ENCODE measurements around the gene POC1A. TPM values are rescaled to one million over a fixed set of nuclear protein-coding genes. Genes with fewer than 3 reads are reported as not detected.

The POC1A gene
- total and polyA plus RNA-seq, 2 donors (not counting 1 experiment from before 2014, with no cell fraction given), result 3.8 to 17.7 TPM

DNA sequence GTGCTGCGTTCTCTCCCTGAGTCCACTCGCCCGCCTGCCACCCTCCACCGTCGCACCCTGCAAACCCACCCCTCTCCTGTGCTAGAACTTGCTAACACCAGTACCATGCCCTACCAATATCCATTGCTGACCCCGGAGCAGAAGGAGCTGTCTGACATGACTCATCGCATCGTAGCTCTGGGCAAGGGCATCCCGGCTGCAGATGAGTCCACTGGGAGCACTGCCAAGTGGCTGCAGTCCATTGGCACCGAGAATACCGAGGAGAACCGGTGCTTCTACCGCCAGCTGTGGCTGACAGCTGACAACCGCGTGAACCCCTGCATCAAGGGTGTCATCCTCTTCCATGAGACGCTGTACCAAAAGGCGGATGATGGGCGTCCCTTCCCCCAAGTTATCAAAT is 38.8 kb upstream of the POC1A start:
- Histone ChIP-seq H3K36me3 (ENCODE audit: control insufficient read depth, insufficient read depth, low read length) (no peaks in the 10 kb centered on the region), H2AFZ (ENCODE audit: low read length) (no peak overlapping the region), H3K4me3 (replicated peaks in 1 of 4; ENCODE audit: control extremely low read depth in 1 of 4, insufficient read depth in 1 of 4, low read depth in 3 of 4, low read length in 4 of 4) (no peak overlapping the region), H3K79me2 (ENCODE audit: control insufficient read depth, insufficient read depth, low read length) (peaks cover under 1% of the 10 kb centered on the region), H3K27me3 (ENCODE audit: control insufficient read depth, insufficient read depth, low read length) (no peaks in the 10 kb centered on the region), H3K9me3 (ENCODE audit: control insufficient read depth, insufficient read depth, low read depth, low read length) (no peaks in the 10 kb centered on the region), H3K4me2 (ENCODE audit: extremely low read depth, insufficient read depth, low read length) (no peak overlapping the region), H3K4me1 (ENCODE audit: control insufficient read depth, extremely low read depth, insufficient read depth, low read length) (peaks cover 40% of the 10 kb centered on the region), H3K9ac (ENCODE audit: insufficient read depth, low read length) (no peak overlapping the region), H3K27ac (ENCODE audit: insufficient read depth, low read length) (no peak overlapping the region), H4K20me1 (ENCODE audit: control insufficient read depth, extremely low read depth, insufficient read depth, low read length) (no peaks in the 10 kb centered on the region)
- no peak for TF ChIP-seq EZH2 (IDR thresholded peaks at IDR 0.05; ENCODE audit: low read length, missing control alignments)
- TF ChIP-seq, protein P1, sequence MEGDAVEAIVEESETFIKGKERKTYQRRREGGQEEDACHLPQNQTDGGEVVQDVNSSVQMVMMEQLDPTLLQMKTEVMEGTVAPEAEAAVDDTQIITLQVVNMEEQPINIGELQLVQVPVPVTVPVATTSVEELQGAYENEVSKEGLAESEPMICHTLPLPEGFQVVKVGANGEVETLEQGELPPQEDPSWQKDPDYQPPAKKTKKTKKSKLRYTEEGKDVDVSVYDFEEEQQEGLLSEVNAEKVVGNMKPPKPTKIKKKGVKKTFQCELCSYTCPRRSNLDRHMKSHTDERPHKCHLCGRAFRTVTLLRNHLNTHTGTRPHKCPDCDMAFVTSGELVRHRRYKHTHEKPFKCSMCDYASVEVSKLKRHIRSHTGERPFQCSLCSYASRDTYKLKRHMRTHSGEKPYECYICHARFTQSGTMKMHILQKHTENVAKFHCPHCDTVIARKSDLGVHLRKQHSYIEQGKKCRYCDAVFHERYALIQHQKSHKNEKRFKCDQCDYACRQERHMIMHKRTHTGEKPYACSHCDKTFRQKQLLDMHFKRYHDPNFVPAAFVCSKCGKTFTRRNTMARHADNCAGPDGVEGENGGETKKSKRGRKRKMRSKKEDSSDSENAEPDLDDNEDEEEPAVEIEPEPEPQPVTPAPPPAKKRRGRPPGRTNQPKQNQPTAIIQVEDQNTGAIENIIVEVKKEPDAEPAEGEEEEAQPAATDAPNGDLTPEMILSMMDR (conservative IDR thresholded peaks at IDR 0.05 in 1 of 2, IDR thresholded peaks at IDR 0.05 in 1 of 2; ENCODE audit: low read depth in 1 of 2, low read length in 2 of 2), result no peak
- peak; percentile 25 to 49 for DNase-seq (ENCODE audit: low read depth in 2 of 2)

DNA sequence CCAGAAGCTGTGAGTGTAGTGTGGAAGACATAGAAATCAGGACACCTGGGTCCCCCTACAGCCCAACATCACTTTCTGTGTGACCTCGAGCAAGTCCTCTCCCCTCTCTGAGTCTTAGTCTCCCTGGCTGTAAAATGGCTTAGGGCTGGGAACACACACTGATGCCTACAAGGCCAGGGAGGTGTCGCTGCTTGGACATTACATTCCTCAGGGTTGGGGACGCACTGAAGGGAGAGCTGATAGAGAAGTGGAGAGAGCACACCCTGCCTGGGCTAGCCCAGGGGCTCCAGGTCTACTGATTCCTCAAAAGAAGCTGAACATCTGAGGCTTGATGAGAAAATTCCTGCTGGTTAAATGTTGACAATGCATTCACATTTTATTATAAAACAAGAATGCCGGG is 37.4 kb upstream of the POC1A start:
- Histone ChIP-seq H3K36me3 (ENCODE audit: control insufficient read depth, insufficient read depth, low read length) (no peaks in the 10 kb centered on the region), H3K4me2 (ENCODE audit: extremely low read depth, insufficient read depth, low read length) (no peak overlapping the region), H3K9me3 (ENCODE audit: control insufficient read depth, insufficient read depth, low read depth, low read length) (no peaks in the 10 kb centered on the region), H3K27me3 (ENCODE audit: control insufficient read depth, insufficient read depth, low read length) (no peaks in the 10 kb centered on the region), H3K4me1 (ENCODE audit: control insufficient read depth, extremely low read depth, insufficient read depth, low read length) (peaks cover 29% of the 10 kb centered on the region), H2AFZ (ENCODE audit: low read length) (no peak overlapping the region), H3K79me2 (ENCODE audit: control insufficient read depth, insufficient read depth, low read length) (no peaks in the 10 kb centered on the region), H4K20me1 (ENCODE audit: control insufficient read depth, extremely low read depth, insufficient read depth, low read length) (no peaks in the 10 kb centered on the region), H3K9ac (ENCODE audit: insufficient read depth, low read length) (no peak overlapping the region), H3K27ac (ENCODE audit: insufficient read depth, low read length) (no peak overlapping the region), H3K4me3 (replicated peaks in 1 of 4; ENCODE audit: control extremely low read depth in 1 of 4, insufficient read depth in 1 of 4, low read depth in 3 of 4, low read length in 4 of 4) (no peak overlapping the region)
- no peak for TF ChIP-seq EZH2 (IDR thresholded peaks at IDR 0.05; ENCODE audit: low read length, missing control alignments)
- TF ChIP-seq, protein P1 (conservative IDR thresholded peaks at IDR 0.05 in 1 of 2, IDR thresholded peaks at IDR 0.05 in 1 of 2; ENCODE audit: low read depth in 1 of 2, low read length in 2 of 2), result no peak
- no peak for DNase-seq (ENCODE audit: low read depth in 2 of 2)

DNA sequence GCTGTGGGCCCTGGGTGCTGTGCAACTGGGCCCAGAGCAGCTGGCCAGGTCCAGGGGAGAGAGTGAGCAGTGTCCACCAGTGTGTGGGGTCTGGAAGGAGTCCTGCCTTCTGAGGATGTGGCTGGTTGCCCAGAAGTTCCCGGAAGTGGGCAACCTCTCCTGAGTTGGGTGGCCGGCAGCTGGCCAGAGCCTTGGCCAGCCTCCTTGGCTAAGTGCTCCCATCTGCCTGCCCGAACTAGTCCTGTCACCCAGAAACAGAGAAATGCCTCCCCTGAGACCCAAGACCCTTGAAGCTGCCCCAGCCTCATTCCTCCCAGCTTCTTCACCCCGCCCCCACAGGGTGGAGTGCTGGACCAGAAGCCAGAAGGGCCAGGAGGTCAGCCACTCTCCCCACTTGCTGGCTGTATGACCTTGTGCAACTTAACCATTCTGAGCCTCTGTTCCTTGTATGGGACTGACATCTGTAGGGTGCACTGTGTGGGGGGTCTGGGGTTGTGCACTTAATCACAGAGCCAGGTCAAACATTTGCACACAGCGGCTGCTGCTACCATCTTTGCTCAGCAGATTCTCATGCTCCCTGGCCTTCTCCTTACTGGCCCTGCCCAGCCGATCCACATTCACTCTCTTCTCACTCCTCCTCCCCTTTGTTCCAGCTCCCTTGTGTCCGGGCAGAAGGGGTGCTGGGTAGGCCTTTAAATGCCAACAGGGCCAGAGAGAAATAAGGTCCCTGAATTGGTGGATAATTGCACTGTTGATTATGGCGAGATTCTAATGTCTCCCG is 36.3 kb upstream of the POC1A start:
- no peak overlapping the region for H3K4me2 ChIP-seq (ENCODE audit: extremely low read depth, insufficient read depth, low read length)
- no peaks in the 10 kb centered on the region for H3K27me3 ChIP-seq (ENCODE audit: control insufficient read depth, insufficient read depth, low read length)
- no peak overlapping the region for H3K27ac ChIP-seq (ENCODE audit: insufficient read depth, low read length)
- peak; percentile 63 to 92 for DNase-seq (ENCODE audit: low read depth in 2 of 2)
- peaks cover 21% of the 10 kb centered on the region for H3K4me1 ChIP-seq (ENCODE audit: control insufficient read depth, extremely low read depth, insufficient read depth, low read length)
- no peak overlapping the region for H3K9ac ChIP-seq (ENCODE audit: insufficient read depth, low read length)
- no peaks in the 10 kb centered on the region for H3K36me3 ChIP-seq (ENCODE audit: control insufficient read depth, insufficient read depth, low read length)
- no peak overlapping the region for H2AFZ ChIP-seq (ENCODE audit: low read length)
- H3K9me3 ChIP-seq (ENCODE audit: control insufficient read depth, insufficient read depth, low read depth, low read length), result no peaks in the 10 kb centered on the region
- no peaks in the 10 kb centered on the region for H3K79me2 ChIP-seq (ENCODE audit: control insufficient read depth, insufficient read depth, low read length)
- H3K4me3 ChIP-seq (replicated peaks in 1 of 4; ENCODE audit: control extremely low read depth in 1 of 4, insufficient read depth in 1 of 4, low read depth in 3 of 4, low read length in 4 of 4), result no peak overlapping the region
- H4K20me1 ChIP-seq (ENCODE audit: control insufficient read depth, extremely low read depth, insufficient read depth, low read length), result no peaks in the 10 kb centered on the region
- TF ChIP-seq, protein P1 (conservative IDR thresholded peaks at IDR 0.05 in 1 of 2, IDR thresholded peaks at IDR 0.05 in 1 of 2; ENCODE audit: low read depth in 1 of 2, low read length in 2 of 2), result no peak
- TF ChIP-seq EZH2 (IDR thresholded peaks at IDR 0.05; ENCODE audit: low read length, missing control alignments), result no peak

Measured in fibroblast of lung (primary cell).